Activated CD8-positive, alpha-beta memory T cell treated with anti-CD3 and anti-CD28 coated beads, Interleukin-2, amount 50 U/mL, for 4 hours (primary cell): Measurements from ENCODE around the gene PSMG1.
"Not testable (repeated sequence)": the region's sequence is repeated elsewhere in the genome, so short reads cannot be mapped to it uniquely, and the experiment has no call there.

Experiments used
- DNase-seq: peaks from one replicate; pipeline ENCODE4 v3.0.0-alpha.2; 2020

The PSMG1 gene, protein sequence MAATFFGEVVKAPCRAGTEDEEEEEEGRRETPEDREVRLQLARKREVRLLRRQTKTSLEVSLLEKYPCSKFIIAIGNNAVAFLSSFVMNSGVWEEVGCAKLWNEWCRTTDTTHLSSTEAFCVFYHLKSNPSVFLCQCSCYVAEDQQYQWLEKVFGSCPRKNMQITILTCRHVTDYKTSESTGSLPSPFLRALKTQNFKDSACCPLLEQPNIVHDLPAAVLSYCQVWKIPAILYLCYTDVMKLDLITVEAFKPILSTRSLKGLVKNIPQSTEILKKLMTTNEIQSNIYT

DNA sequence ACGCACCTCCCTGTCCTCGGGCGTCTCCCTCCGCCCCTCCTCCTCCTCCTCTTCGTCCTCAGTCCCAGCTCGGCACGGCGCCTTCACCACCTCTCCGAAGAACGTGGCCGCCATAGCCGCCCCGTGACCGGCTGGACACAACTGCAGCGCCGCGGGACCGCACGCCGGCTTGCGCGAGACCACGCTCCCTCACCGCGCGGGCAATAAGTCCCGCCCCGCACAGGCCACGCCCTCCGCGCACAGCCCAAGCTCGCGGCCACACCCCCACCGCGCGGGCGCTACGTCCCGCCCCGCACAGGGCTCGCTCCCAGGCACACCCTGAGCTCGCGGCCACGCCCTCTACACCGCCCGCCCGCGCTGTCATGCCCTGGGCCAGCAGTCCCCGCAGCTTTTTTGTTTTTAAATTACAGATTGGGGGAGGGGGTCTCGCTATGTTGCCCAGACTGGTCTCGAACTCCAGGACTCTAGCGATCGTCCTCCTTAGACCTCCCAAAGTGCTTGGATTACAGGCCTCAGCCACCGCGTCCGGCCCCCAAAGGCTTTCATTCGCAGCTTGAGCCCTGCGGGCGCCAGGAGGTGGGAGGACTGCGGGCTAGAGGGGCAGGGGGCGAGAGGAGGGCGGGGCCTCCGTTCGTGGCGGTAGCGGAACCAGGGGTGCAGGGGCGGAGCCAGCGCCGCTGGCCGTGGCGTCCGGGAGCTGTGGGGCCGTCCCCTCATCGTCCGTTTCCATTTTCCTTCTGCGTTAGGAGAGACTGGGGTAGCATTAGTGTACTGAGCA is at the start of gene PSMG1:
Gene PSMG1 (minus strand): TSS at position 180 of the 778 bp plus-strand sequence. CDS start 66 bp downstream, at position 114.
- DNase-seq = peak; percentile 96

DNA sequence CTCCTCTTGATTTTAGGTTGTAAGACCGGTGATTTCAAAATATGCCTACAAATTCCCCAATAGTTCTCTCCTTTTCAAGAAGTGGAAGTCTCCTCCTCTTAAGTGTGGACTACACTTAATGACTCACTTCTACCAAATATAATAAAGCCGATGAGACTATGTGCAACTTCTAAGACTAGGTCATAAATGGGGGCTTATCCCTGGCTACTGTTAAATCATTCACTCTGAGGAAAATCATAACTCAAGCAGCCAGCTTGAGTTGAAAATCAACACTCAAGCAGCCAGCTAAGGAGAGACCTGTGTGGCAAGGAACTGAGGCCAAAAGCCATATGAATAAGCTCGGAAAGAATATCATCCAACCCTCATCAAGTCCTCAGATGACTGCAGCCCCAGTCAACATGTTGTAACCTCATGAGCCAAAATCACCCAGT is 49.6 kb upstream of the PSMG1 start:
- no peak for DNase-seq

DNA sequence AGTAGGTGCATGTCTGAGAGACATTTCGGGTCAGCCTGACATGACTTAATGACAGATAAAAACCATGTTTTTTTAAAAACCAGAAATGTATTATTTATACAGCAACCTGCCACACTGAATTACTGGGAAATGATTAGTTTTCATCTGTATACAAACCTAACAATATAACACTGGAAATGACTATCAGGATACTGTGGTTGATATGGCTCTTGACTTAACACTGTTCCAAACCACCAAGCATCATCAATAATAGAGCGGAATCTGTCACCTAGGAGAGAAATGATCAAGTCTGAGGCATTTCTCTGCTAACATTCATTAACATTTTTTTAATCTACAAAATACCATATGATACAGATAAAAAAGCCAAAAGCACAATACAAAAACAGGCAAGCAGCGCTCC is 41.7 kb upstream of the PSMG1 start:
- no peak for DNase-seq

DNA sequence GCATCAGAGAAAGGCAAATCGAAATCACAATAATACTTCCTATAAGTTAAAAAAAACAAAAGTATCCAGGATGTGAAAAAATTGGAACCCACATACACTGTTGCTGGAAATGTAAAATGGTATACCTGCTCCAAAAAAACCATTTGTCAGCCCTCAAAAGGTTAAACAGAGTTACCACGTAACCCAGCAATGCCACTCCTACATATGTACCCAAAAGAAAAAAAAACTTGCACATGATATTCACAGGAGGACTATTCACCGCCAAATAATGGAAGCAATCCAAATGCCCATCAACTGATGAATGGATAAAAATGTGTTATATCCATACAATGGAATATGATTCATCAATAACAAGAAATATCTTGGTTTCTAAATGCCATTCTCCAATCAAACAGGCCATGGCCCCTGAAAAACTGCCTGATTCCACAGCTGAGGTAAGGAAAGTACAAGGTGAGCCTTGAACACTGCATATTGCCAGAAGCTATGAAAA is 38.8 kb upstream of the PSMG1 start:
- DNase-seq = no peak

DNA sequence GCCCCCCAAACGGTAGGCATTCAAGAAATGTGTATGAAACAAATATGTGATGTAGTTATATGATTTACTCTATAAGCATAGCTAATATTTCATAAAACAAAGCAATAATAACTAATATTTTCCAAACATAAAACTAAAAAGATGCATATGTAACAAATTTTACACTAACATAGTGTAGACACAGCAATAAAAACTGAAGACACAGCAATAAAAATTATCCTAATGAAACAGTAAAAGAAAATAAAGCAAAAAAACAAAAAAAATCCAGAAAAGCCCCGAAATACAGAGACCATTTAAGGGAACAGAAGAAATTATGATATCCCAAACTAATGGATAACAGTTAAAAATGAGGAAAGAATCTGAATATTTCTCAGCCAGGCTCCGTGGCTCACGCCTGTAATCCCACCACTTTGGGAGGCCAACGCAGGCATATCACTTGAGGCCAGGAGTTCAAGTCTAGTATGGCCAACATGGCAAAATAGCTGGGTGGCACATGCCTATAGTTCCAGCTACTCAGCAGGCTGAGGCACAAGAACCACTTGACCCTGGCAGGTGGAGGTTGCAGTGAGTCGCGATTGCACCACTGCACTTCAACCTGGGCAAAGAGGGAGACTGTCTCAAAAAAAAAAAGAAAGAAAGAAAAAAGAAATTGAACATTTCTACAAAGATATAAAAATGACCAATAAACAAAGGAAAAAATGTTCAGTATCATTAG is 38.2 kb upstream of the PSMG1 start:
- no peak for DNase-seq

DNA sequence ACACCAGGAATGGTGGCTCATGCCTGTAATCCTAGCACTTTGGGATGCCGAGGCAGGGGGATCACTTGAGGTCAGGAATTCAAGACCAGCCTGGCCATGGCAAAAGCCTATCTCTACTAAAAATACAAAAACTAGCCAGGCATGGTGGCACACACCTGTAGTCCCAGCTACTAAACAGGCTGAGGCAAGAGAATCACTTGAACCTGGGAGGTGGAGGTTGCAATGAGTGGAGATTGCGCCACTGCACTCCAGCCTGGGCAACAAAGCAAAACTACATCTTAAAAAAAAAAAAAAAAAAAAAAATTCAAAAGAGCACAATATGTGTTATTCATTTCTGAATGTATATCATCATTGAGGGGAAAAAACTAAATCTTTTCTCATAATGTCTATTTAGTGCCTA is 37.6 kb upstream of the PSMG1 start:
- not testable (repeated sequence) for DNase-seq

DNA sequence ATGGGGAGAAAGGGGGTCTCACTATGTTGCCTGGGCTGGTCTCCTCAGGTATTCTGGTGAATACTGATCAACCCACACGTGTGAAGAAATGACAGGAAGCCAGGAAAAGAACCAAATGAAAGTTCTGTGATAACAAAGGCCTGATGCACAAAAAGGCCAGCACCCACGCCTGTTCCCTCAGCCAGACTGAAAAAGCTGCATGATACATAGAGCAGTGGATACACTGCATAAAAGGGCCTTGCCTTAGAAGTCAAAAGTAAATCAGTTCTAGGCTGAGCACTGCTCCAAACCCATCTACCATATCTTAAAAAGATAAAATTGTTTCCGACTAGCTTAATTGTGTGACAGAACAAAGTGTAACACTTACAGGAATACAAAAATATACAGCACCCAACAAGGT is 36.9 kb upstream of the PSMG1 start:
- DNase-seq = no peak

DNA sequence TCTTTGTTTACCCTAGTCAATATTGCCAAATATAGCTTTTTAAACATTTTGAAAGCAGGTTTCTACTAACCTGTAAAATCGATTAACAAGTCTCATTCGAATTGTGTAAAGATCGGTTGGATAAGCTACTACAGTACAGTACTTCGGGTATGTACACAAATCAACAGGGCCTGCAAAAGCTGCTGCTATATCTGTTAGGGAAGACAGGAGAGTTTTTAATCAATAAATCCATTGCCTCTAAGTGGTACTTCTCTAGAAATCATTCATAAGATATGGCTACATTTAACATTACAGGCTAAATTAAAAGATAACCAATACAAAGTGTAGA is 34.8 kb upstream of the PSMG1 start:
- DNase-seq = no peak

DNA sequence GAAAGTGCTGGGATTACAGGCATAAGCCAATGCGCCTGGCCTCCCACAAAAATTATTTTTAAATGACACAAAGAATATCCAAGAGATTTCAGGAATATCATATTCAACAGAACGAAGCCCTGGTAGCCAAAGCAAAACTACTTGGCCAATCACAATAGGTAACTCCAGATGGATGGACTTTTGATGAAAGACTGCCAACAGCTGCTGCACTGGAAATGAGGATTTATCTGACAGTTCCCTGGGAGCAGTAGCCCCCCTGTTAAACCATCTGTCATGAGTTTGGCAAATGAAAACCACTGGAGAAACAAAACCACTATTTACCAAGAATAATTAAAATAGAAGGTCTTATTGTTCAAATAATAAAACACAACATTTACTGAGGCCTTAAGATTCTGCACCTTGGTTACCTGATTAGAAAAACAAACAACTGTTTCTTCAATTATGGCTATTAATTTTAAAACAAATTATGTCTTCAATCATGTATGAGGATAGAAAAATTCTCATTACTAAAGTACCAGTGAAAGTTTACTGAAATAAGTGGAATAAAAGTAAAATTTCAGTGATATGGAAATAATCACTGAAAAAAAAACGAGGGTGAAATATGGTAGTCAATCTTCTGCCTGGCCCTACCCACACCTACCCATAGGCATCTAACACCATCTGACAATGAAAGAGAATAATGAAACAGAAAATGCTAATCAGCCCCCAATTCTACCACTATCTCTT is 34.3 kb upstream of the PSMG1 start:
- no peak for DNase-seq

DNA sequence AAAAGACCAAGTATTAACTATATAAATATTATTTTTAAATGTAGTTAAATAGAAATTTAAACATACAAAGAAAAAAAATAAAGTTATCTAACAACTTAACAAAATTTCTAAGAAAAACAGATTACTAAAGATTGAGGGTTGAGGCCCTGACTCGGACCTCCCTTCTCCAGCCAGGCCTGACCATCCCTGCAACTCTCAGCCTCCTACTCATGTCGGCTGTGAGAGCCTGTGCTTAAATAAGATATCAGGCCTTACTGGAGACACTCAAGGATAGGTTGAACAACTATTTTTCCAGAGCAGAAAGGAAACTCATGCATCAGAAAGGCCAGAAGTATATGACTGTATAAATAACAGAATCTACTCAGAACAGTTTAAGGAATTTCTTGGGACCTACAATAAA is 33.0 kb upstream of the PSMG1 start:
- DNase-seq = no peak

DNA sequence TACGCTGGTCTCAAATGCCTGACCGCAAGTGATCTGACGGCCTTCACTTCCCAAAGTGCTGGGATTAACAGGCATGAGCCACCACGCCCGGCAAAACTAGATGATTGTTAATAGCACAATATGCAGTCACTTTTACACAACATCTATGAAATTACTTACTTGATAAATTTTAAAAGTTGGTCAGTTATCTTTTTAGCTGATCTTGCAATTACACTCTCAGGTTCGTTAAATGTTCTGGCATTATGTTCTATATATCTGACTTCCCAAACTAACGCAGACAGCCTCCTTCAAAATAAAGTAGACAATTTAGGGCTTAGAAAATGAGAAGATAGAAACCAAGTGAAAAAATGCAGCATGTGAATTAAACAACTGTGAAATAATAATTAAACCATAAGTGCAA is 31.8 kb upstream of the PSMG1 start:
- no peak for DNase-seq

DNA sequence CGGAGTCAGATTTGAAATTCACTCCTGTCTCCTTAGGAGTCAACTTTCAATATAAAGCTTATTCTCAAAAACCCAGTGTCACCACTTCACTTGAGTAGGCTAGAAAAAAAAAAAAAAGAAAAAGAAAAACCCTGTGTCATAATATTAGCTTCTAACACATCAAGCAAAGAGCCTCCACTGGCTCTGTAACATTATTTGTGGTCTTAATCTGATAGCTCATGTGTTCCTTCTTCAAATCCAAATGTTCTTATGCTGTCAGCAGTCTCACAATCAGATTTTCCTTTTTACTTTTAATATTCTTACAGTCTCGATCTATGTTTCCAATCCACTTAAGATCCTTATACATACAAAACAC is 26.1 kb upstream of the PSMG1 start:
- no peak for DNase-seq

DNA sequence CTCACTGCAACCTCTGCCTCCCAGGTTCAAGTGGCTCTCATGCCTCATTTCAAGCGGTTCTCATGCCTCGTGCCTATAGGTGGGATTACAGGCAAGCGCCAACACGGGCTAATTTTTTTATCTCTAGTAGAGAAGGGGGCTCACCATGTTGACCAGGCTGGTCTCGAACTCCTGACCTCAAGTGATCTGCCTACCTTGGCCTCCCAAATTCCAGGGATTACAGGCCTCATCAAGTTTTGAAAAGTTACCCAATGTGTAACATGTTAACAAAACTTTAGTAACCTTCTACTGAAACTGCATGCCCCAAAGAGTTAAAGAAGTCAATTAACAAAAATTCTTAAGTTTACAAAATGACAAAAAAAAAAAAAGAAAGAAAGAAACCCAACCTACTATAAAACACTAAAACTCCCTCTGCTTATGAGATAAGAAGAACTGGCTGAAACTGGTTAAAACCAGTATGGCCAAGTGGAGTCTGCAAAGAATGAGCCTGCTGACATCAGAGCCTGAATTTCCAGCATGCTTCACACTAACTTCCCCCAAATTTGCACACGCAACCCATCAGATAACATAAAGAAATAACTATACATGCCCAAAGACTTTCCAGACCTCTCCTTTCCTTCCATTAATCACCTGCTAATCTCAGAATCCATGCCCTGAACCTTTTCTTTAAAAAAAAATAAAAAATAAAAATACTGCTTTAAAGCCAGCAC is 25.5 kb upstream of the PSMG1 start:
- no peak for DNase-seq

DNA sequence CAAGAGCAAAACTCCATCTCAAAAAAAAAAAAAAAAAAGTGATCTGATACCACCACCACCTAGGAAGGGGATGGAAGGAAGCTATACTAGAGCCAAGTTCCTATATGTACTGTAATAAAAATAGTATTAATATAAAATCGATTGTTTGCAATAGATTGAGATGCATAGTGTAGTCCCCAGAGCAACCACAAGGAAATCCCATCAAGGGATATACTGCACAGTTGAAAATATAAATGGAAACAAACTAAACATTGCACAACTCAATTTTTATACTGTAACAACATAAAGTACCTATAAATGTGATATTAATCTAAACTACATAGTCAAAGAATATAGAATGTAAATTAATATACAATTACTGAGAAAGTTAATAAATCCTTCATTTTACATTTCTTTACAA is 20.9 kb upstream of the PSMG1 start:
- DNase-seq = no peak

DNA sequence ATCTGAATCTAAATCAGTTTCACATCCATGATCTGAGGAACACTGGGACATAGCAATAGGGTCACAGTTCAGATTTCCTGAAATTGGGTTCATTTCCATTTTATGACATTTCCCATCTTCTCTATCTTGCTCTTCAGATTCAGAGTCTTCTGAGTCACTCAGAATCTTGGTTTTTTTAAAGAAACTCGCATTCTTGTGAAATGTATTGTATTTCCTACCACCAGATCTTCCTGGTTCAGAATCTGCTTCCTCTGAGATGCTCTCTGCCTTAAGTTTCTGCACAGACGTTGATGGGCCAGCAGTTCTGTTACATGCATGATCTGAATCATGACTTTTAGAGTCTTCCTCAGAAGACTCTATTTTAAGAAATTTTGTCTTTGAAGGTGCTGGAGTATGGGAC is 15.5 kb upstream of the PSMG1 start:
- no peak for DNase-seq

DNA sequence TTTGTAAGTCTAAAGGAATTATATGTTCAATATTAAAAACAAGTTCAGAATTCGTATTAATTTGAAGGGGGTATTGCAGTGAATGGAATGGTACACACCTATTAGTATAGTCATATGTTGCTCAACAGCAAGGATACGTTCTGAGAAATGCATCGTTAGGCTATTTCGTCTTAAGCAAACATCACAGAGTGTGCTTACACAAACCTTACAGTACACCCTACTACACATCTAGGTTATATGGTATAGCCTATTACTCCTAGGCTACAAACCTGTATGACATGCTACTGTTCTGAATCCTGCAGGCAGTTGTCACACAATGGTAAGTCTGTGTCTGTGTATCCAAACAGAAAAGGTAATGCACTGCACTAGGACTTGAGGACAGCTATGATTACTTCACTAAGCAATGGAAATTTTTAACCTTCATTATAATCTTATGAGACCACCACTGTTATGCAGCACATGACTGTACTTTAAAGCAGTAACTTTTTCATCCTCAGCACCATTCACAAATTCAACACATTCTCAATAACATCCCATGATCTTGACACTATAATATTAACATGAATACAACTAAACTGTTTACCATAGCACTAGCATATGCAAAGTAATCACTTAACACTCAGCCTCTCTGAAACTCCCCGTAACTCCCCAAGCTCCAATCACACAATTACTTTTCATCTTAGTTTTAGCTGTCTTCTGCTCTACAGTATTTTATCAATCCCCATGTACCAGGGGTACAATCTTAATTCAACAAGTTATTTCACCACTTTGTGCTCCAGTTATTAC is 14.4 kb upstream of the PSMG1 start:
- no peak for DNase-seq

DNA sequence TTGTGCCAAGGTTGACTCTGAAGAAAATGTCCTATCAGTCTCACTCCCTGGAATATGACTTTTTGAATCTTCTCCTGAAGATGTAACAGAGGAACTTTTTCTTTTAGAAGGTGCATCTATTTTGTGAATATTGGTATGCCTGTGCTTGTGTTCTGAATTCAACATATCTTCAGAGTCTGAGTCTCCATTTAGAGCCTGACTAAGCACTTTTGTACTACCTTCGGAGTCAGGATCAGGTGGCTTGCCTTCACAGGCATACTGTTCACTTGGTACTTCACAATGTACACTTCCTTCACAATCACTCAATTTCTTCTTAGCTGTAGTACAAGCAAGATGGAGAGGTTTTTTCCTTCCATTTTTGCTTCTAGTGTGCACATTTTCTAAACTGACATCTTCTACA is 13.6 kb upstream of the PSMG1 start:
- DNase-seq = no peak

DNA sequence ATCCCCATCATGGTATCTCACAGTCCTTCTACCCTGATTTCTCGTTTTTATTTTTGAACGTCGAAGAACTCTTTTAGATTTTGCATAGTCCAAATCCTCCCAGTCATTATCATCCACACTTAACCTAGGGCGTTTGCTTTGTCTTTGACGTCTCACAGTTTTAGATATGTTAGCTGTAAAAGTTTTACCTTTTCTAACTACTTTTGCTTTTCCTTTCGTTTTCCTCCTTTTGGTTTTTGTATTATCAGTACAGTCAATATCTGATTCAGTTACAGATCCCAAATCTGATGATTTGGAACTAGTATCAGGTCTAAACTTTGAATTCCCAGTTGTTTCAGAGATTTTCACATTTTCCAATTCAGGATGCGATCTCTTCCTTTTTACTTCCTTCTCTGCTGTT is 13.1 kb upstream of the PSMG1 start:
- DNase-seq = no peak

DNA sequence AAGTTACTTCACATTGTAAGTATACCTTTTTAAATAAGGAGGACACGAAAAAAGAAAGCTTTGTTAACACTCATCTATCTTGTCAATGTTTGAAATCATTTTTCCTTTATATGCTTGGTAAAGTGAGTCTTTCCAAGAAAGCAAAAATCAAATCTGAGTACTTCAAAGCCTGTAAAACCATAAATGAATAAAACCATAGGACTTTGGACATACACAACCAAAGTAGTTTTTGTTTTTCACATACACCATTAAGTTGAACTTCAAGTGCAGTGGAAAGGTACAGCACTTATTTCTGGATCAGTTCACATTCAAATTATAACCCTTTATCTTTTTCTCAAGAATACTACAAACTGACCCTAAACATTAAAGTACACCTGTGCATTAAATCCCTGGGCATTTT is 10.1 kb upstream of the PSMG1 start:
- DNase-seq = no peak

DNA sequence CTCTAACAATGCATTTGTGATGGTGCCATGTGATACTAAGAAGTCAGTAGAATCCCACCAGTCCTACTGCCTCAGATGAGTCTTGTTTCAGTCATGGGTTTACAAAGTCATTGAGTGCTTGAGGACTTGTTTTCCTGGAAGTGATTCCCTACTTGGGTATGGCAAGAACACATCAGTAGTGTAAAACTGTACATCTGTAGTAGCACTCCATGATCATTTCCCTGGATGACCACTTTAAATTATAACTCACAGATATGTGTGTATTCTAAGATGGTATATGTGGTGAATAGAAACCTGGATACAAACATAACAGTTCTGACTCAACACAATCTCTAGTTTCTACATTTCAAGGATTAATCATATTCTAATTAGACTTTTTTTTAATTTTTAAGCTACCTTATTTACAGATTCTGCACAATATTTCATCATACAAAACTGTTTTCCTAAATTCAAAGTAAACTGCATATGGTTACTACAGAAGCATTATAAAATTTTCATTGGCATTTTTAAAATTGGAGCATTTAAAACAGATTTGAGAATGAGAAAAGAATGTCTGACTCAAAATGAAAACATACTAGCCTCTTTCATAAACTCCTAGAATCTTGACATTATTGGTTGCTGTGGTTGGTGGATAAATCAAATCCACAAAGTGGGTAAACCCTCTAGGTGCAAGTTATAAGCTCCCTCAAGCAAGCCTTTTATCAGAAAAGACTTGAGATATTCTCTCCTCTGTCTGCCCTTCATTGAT is 6.8 kb upstream of the PSMG1 start:
- no peak for DNase-seq

DNA sequence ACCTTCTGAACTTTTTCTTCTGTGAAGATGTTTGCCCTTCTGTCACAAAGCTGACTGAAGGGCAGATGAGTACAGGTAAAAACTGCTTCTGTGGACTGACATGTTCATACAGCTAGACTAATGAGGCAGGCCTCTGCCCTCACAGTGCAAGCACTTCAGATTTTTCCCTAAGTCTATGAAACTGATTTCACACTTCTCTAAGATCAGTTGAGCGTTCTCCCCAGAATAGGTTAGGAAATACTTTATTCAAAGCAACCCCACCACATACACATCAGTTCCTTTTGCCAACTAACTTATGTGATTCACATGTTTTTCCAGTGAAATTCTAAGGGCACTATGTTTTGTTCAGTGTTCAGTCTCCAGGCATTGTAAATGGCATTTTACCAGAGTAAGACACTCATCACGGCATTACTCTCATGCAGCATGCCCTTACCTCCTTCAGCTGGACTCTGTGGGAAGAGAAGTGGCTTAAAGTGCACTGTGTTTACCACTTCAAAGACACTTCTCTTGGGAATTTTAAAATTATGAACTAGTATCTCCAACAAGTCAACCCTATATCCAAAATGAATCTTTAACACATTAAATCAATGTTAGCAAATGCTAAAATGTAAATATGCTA is 5.4 kb upstream of the PSMG1 start:
- no peak for DNase-seq
